GM18870 (cell line): Measurements from ENCODE around the gene PLCD1.
A peak's percentile ranks its signal among the peaks of the same experiment; 100 is the strongest.

ENCODE experiments used
- ATAC-seq: cut with Tn5 transposase; IDR thresholded peaks from one replicate; pipeline ENCODE4 v1.9.1; 2021; ENCODE audit warnings: moderate library complexity; ENCODE audit not compliant: unreplicated experiment

Gene PLCD1

GRCh38 chr3:38001456-38002081 lies 27.9 kb downstream of the PLCD1 start:
- no peak for ATAC-seq

GRCh38 chr3:38000965-38001455 lies 28.4 kb downstream of the PLCD1 start:
- ATAC-seq = no peak

DNA sequence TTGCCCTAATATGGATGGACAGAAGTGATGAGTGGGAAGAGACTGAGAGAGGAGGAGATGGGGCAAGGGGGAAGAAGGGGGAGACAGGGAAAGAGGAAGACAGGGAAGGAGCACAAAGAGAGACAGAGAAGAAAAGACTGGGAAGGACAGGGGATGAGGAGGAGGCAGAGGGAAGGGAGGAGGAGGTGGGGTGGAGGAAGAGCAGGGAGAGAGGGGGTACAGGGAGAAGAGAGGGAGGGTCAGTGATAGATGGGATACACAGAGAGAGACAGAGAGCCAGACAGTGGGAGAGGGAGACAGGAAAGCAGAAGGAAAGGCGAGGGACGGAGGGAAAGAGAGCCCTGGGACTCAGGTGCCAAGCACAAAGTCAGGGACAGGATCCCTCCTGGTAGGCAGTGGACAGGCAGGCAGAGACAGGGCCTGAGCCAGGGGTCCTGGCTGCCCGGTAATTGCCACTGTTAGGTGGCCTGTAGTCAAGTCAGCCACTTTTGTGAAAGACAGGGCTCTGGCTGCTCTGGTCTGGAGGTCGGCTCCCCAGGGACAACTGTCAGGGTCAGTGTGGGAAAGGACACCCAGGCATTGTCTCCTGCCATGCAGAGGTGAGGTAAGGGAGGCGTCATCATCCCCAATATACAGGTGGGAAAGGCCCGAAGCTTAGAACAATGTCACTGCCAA lies 29.1 kb downstream of the PLCD1 start:
- no peak for ATAC-seq

GRCh38 chr3:37999836-38000235 lies 29.6 kb downstream of the PLCD1 start:
- ATAC-seq = no peak

DNA sequence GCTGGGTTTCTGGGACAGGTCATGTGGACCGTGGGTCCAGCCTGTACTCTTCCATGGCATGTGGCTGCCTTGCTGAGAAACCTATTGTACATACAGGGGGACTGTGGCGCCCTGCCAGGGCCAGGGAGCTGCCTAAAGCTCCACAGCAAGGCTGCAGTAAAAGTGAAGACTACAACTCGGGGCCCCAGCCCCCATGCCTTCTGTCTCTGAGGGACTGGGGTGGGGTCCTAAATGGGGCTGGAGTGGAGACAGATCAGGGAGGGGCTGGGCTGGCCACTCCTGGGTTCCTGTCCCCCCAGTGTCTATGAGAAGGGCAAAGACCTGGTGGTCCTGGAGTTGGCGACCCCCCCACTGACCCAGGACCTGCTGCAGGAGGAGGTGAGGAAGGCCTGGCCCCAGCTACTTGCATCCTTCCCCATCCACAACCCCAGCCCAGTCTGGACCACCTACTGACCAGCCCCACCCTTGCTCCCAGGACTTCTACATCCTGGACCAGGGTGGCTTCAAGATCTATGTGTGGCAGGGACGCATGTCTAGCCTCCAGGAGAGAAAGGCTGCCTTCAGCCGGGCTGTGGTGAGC lies 31.6 kb downstream of the PLCD1 start:
- no peak for ATAC-seq

GRCh38 chr3:37997342-37997741 lies 32.1 kb downstream of the PLCD1 start:
- no peak for ATAC-seq

- peak; percentile 69 for ATAC-seq
Observed at GRCh38 chr3:37996785-37997301, 32.6 kb downstream of the PLCD1 start.

GRCh38 chr3:37995652-37996641 lies 33.5 kb downstream of the PLCD1 start:
- no peak for ATAC-seq

- no peak for ATAC-seq
Observed at GRCh38 chr3:37994639-37994972, 34.8 kb downstream of the PLCD1 start.

- ATAC-seq = peak; percentile 40
Observed at GRCh38 chr3:37993820-37994638, 35.4 kb downstream of the PLCD1 start.

GRCh38 chr3:37993460-37993819 lies 36.0 kb downstream of the PLCD1 start:
- ATAC-seq = no peak

DNA sequence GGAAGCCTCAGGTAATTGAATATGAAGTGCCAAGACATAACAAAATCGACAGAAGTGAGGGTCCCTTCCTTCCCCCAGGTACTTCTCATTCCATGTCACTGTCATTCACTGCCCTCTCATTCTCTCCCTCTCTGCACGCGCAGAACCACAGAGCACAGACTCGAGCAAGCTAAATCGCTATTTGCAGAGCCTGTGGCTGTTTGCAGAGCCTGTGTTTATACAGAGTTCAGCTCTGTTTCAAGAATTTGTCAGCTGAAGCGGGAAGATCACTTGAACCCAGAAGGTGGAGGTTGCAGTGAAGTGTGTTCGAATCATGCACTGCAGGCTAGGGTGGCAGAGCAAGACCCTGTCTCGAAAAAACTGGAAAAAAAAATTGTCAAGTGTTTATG lies 36.4 kb downstream of the PLCD1 start:
- ATAC-seq = no peak

- no peak for ATAC-seq
Observed at GRCh38 chr3:37992271-37993066, 37.0 kb downstream of the PLCD1 start.

DNA sequence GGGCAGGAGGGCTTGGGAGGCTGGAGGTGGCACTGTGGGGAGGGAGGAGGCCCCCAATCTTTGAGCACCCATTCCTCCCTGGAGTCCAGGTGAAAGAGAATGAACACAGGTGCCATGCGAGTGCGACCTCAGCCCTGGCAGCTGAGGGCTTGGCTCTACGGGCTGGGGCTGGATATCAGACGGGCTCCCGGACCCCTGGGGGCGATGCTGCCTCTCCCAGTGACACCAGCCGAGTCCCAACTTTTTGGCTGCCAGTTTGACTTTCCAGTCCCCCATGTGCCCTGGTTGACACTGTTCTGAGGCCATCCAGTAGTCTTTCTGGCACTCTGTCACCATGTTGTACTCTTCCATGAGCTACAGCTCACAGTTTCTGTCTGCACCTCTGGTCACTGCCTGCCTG lies 37.6 kb downstream of the PLCD1 start:
- no peak for ATAC-seq

- no peak for ATAC-seq
Observed at GRCh38 chr3:37991109-37991508, 38.3 kb downstream of the PLCD1 start.

GRCh38 chr3:37990527-37990926 lies 38.9 kb downstream of the PLCD1 start, which contains the start of gene VILL:
TSS of gene VILL (plus strand) at chr3:37990786. CDS start at chr3:37993673, 2,887 bp downstream.
- ATAC-seq = no peak

DNA sequence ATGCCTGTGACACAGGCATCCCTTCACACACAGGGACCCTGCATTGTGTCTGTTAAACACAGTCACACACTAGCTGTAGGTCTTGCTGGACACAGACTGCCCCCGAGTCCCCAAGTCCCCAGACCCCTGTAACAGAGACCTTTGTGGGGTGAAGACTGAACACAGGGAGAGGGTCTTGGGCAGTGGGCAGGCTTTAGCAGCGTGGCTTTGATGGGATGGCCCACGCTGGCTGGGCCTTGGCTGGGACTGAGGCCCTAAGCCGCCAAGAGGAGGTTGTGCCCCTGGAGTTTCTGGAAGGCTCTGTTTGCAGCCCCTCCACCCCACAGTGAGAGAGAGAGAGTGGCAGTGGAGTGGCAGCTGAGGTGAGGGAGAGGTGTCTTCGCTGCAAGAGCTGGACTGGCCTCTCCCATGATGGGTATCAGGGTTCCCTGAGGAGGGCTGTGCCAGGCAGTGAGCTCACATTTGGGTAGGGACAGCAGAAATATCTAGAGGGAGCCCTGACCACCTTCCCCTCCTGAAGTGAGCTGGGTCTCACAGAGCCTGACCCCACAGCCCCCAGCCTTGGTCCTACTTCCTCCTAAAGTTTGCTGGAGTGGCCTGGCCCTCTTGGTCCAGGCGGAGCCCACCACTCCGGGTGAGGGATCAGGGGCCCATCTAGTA lies 39.5 kb downstream of the PLCD1 start:
- no peak for ATAC-seq

DNA sequence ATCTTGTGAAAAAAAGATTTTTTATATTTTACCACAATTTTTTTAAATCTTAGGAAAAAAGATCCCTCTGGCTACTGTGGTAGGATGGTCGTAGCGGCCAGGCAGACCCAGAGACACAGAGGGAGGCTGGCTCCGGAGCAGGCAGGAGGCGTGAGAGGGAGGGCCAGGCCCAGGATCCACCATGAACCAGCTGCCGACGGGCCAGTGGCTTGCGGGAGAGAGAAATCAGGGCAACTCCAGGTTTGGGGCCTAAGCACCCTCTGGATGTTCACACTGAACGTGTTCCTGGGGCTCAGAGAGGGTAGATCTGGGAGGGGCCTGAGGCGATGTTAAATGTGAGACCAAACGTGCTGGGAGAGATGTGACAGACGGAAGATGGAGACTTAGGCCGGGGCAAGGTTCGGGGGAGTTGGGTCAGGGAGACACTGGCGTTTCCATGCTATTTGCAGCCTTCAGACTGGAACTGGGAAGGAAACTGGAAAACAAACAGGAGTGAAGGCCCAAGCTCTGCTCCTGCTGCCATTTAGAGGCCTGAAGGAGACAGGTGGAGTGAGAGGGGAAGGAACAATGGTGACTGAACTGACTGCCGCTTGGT lies 40.4 kb downstream of the PLCD1 start:
- no peak for ATAC-seq
